Measurements from ENCODE around the gene UQCR11. TPM values are rescaled to one million over a fixed set of nuclear protein-coding genes. Genes with fewer than 3 reads are reported as not detected.

Gene UQCR11
- total and polyA plus RNA-seq, 8 donors: 40.5 to 89.4 (median 73.7) TPM

DNA sequence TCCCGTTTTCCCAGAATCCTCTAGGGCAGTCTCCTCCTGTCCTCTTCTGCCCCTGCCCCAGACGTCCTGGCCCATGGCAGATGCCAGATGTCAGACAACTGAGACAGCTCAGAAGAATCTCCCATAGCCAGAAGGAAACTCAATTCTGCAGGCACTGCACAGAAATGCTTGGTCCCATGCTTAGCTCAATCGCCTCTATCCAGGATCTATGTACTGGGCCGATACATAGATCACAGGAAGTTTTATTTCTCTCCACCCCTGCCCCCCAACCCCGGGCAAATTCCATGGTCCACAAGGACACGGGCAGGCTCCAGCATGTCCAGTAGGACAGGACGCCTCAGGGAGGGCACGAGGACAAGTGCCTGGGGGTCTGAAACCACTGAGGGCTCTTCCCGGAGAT, 17.4 kb downstream of the UQCR11 start:
- Histone ChIP-seq H3K36me3 (peaks cover 0 to 13% (median 0%) of the 10 kb centered on the region in 3 donors), H3K4me3 (no peak overlapping the region), H3K9me3 (no peaks in the 10 kb centered on the region), H3K27me3 (no peaks in the 10 kb centered on the region), H3K4me1 (peaks cover 0 to 9% (median 0%) of the 10 kb centered on the region in 3 donors), H3K27ac (no peak overlapping the region)
- DNase-seq (no peak), ATAC-seq (no peak), FAIRE-seq (no peak)
- intact Hi-C loops (cut with DNase I): no loop called here
- 61 to 64% methylated on average over 9 of the region's 9 CpGs for WGBS, 2 donors
- no peak for TF ChIP-seq CTCF (IDR thresholded peaks at IDR 0.05)

GRCh38 chr19:1585243-1585580, 20.1 kb downstream of the UQCR11 start:
- no peak for TF ChIP-seq CTCF (IDR thresholded peaks at IDR 0.05)
- DNase-seq: peak in 1 of 6 donors; percentile 72
- no peak for FAIRE-seq
- intact Hi-C loops (cut with DNase I): no loop called here
- H3K4me1 ChIP-seq: no peaks in the 10 kb centered on the region
- ATAC-seq: no peak
- H3K9me3 ChIP-seq: no peaks in the 10 kb centered on the region
- 83 to 92% methylated on average over 10 to 13 of the region's 13 CpGs for WGBS, 2 donors
- no peaks in the 10 kb centered on the region for H3K27me3 ChIP-seq
- peaks cover 3 to 23% (median 7%) of the 10 kb centered on the region in 3 donors for H3K36me3 ChIP-seq
- H3K27ac ChIP-seq: no peak overlapping the region
- H3K4me3 ChIP-seq: no peak overlapping the region

DNA sequence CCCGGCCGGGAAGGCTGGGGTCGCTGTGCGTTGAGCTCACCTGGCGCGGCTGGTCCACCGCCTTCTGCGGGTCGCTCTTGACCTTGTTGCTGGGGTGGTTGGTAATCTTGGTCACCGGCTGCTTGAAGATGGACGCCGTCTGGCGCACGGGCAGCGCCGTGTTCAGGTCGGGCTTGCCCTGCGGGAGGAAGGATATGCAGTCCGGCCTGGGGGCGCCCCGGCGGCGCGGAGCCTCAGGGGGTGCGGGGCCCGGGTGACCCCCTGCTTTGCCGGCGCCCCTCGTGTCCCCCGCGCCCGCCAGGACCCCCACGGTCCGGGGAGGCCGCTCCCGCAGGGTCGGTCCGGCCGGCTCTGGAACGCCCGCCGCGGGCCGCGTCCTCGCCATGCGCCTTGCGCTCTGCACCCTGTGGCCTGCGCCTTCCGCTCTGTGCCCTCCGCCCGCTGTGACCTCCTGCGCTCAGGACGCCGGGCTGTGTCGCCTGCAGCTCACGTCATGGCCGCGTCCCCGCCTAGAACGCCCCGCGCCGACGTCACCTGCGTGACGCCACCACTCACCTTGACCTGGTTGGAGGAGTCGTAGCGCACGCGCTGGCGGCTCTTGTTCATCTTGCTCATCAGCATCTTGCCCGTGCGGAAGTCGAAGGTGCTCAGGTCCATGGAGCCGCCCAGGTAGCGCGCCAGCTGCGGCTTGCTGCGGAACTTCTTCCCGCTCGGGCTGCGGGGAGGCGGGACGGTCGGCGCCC, 20.6 kb downstream of the UQCR11 start:
- Histone ChIP-seq H3K9me3 (no peaks in the 10 kb centered on the region), H3K4me1 (no peaks in the 10 kb centered on the region), H3K4me3 (no peak overlapping the region), H3K27ac (no peak overlapping the region), H3K36me3 (peaks cover 3 to 23% (median 9%) of the 10 kb centered on the region in 3 donors), H3K27me3 (no peaks in the 10 kb centered on the region)
- intact Hi-C loops (cut with DNase I): no loop called here
- FAIRE-seq (no peak), ATAC-seq (no peak), DNase-seq (peak in 1 of 6 donors; percentile 69)
- 93 to 95% methylated on average over 60 to 87 of the region's 87 CpGs for WGBS, 2 donors
- TF ChIP-seq CTCF (IDR thresholded peaks at IDR 0.05): no peak

GRCh38 chr19:1582201-1582600, 23.1 kb downstream of the UQCR11 start:
- intact Hi-C loops (cut with DNase I): no loop called here
- Histone ChIP-seq H3K27ac (no peak overlapping the region), H3K9me3 (no peaks in the 10 kb centered on the region), H3K27me3 (no peaks in the 10 kb centered on the region), H3K36me3 (peaks cover 3 to 28% (median 16%) of the 10 kb centered on the region in 3 donors), H3K4me1 (no peaks in the 10 kb centered on the region), H3K4me3 (no peak overlapping the region)
- no peak for ATAC-seq
- TF ChIP-seq CTCF (IDR thresholded peaks at IDR 0.05): no peak
- WGBS, 2 donors: 75 to 76% methylated on average over 9 of the region's 9 CpGs
- DNase-seq: no peak
- FAIRE-seq: no peak

- TF ChIP-seq CTCF (IDR thresholded peaks at IDR 0.05): no peak
- 92 to 95% methylated on average over 22 of the region's 22 CpGs for WGBS, 2 donors
- no peak for DNase-seq
- H3K4me1 ChIP-seq: no peaks in the 10 kb centered on the region
- no peak overlapping the region for H3K27ac ChIP-seq
- intact Hi-C loops (cut with DNase I): no loop called here
- ATAC-seq: no peak
- no peak for FAIRE-seq
- H3K9me3 ChIP-seq: no peaks in the 10 kb centered on the region
- H3K4me3 ChIP-seq: no peak overlapping the region
- peaks cover 3 to 28% (median 16%) of the 10 kb centered on the region in 3 donors for H3K36me3 ChIP-seq
- H3K27me3 ChIP-seq: no peaks in the 10 kb centered on the region
These were observed 24.3 kb downstream of the UQCR11 start for GRCh38 chr19:1580957-1581356.
